GM04503 (cell line): ENCODE measurements around the gene PCDH15.

Experiments
- DNase-seq: peaks from one replicate; pipeline ENCODE4 v3.0.0-alpha.2; 2012; ENCODE audit warnings: low read depth

Gene PCDH15

DNA sequence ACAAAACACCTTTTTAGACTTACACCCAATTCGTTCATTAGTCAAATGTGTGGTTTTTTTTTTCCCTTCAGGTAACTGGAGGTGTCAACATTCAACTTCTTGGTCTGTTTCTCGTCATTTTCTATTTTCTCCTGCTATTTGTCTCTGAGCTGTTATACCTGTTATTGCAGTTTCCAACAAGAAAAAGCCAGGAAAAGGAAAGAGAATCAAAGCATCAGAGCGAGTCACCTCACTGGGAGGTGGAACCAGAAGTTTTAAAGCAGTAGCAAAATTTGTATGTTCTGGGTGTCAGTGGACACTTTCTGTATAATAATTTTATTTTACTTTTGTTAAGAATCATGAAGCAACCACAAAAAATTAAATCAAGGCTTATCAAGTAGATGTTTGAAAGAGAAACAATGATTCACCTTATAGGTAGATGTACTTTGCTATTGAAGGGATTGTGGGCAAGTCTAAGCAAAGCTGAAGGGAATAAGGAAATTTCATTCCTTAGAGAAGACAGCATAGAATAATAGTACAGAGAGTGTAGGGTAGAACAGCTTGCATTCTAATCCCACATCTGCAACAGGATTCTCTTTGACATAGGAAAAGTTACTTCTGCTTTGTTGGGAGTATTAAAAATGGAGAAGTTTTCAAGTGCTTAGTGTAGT lies 675.8 kb downstream of the PCDH15 start:
- DNase-seq, result no peak

DNA sequence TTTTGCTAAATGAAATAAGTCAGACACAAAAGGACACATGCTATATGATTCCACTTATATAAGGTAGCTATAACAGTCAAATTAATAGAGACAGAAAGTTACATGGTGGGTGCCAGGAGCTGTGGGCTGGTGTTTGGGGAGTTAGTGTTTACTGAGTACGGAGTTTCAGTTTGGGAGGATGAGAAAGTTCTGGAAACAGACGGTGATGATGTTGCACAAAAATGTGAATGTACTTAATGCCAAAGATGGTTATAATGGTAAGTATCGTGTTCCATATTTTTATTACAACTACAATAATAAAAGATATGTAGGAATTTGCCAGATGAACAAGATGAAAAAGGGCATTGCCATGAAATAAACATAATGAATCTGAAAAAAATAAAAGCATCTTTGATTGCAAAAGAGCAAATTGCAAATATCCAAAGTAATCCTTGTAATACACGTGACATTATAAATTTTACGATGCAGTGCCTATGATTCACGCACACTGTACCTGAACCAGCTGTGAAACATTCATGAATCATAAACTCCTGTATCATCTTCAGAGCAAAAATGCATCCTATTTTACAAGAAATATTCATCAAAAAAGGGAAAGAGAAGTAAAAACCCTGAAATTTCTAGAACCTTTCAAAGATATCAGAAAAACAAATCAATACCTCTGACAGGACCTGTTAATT lies 676.7 kb downstream of the PCDH15 start:
- no peak for DNase-seq

DNA sequence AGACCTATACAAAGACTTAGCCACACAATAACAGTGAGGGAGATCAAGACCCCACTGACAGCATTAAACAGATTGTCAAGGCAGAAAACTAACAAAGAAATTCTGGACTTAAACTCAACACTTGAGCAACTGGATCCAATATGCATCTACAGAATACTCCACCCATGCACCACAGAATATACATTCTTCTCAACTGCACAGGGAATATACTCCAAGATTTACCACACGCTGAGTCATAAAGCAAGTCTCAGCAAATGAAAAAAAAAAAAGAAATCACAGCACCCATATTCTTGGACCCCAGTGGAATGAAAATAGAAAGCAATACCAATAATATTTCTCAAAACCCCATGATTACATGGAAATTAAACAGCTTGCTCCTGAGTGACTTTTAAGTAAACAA lies 680.2 kb downstream of the PCDH15 start:
- DNase-seq, result no peak

DNA sequence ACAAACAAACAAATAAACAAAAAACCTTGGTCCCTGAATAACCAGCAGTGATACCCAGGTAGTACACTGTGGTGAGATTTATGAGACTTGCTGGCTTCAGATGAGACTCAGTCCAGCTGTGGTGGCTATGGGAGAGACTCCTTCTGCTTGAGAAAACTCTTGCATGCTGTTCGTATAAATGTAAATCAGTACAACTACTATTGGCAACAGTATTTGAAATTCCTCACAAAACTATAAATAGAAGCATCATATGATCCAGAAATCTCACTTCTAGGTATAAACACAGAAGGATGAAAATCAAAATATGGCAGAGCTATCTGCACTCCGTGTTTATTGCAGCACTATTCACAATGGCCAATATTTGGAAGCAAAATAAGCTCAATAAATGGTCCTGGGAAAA lies 692.1 kb downstream of the PCDH15 start:
- DNase-seq, result no peak

DNA sequence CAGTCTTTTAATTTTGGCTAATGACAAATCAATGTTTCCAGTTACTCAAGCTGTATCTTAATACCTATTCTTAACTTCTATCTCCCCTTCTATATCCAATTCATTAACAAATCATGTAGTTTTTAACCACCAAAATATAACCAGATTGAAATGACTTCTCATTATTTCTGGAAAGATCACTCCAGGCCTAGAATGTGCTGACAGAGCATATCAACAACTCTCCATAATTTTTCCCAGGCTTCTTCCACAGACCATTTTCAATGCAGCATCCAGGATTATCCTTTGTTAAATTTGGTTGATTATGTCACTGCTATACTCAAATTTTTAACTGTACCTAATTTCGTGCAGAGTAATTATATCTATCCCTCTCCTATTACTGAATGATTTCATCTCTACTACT lies 704.1 kb downstream of the PCDH15 start:
- DNase-seq, result no peak

DNA sequence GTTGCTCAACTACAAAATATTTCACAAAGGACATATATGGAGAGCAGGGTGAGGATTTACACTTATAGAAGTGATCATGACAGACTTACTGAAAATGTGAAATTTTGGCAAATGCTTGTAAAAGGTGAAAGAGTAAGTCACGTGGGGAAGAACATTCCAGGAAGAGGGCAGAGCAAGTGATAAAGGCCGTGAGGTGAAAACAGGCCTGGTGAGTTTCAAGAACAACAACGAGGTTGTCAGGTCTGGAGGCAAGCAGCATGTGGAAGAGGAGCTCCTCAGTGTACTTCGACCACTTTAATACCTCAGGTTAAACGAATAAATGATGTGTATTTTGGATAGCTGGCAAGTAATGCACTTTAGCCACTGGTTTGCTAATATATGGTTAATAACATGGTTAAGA lies 706.7 kb downstream of the PCDH15 start:
- DNase-seq, result no peak

DNA sequence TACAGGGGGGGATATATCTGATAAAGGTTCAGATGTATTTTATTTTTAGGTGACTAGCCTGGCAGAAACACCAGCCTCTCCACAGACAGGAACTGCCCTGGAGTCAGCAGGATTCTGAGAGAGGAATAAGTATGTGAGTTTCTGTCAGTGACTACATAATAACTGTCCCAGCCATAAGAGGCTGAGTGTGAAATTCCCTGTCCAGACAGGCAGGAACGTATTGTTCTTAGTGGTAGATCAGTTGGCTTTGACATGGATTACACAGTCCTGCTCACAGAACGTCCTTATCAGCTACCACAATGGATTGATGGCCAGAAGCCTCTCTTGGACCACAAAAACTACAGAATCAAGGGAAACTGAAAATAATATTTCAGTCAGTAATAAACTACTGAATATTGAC lies 709.8 kb downstream of the PCDH15 start:
- DNase-seq, result no peak

DNA sequence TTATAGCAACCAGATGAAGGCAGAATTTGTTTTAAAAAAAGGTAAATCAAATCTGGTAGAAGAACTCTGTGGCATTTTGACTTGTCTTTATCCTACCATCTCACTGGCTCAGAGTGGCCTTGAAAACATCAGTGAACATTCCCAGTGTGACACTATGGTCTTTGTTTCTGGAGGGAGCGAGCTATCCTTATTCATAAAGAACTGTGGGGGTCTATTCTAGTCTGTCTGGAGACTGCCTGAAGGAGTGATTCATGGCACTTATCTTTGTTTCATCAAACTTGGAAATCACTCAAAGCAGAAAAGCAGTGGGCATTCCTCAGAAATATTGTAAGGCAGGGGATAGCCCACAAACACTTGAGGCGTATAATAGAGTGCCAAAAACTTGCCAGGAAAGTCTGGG lies 719.1 kb downstream of the PCDH15 start:
- no peak for DNase-seq

DNA sequence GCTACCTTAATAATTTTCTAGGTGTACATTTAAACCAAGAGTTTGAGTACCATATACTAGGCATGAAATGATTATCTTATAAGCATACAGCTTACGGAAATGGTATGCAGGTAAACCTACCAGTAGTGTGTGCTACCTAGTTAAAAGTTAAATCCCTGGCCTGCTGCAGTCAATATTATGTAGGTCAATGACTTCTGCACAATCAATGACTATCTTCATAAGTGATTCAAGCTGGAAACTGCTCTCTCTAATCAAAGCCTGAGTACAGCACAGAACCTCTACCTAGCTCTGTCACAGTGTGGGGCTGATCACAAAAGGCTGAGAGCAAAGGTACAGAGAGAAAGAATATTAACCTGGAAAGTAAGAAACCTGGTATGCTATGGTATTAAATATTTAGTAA lies 733.7 kb downstream of the PCDH15 start:
- DNase-seq, result no peak

DNA sequence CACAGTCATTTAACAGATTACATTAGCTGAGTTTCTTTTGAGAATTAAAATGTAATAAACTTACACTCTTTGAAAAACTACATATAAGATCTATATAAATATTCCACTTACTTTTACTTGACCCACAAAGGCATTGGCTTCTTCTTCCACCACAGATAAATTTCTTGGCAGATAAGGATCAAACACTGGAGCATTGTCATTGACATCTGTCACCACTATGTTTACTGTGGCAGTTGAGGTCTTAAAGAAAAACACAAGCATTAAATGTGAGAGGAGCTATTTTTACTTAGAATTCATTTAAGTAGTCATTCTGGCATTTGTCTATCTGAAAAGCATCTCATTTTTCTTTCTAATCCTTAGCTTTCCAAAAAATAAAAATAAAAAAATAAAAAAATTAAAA lies 734.4 kb downstream of the PCDH15 start:
- DNase-seq, result no peak

DNA sequence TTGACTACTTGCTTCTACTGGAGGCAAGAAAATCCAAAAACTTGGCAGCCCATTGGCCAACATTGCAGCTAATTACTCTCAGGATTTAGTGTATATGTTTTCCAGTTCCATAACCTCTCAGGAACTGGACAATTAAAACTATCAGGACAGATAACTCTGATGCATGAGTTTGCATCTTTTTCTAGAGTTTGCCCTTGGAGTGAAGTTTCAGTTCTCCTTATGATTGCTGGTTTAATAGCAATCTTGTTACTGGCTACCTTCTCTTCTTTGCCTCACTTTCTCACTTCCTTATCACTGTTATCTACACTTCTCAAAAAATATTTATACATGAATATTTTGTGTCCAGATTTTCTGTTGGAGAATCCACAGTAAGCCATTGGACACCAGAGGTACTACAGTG lies 735.9 kb downstream of the PCDH15 start:
- DNase-seq, result no peak

DNA sequence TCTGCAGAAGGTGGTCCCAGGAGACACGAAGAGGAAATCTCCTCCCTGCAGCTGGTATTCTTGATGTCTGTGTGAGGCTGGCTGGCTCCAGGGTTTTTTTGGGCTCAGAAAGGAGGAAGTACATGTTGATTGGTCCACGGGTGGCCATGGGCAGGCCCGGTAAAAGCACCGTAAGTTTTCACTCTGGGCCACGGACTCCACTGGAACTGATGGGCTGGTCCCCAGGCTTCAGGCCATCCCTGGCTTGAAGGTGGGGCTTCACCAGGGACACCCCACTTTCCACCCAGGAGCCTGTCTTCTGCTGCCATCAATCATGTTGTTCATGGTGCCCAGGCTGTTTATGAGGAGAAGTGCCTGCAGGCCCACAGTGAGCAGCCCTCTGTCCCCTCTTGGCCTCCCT lies 736.8 kb downstream of the PCDH15 start:
- DNase-seq, result no peak

DNA sequence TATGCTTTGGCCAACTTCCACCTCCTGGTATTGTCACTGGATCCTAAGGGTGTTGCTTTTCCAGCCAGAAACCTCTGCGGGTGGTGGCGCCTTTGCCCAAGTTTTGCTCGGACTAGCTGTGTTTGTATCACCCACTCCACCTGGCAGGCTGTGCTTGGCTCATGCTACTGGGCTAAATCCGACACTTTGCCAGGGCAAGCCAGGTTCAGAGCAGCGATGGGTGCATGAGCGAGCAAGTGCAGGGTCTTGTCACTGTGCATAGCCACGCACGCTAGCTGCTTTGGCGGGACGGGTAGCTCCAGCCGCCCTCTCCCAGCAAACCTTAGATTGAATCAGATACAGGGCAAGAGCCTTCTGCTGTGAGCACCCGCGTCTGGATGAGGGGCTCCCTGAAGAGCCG lies 737.5 kb downstream of the PCDH15 start:
- DNase-seq, result no peak

DNA sequence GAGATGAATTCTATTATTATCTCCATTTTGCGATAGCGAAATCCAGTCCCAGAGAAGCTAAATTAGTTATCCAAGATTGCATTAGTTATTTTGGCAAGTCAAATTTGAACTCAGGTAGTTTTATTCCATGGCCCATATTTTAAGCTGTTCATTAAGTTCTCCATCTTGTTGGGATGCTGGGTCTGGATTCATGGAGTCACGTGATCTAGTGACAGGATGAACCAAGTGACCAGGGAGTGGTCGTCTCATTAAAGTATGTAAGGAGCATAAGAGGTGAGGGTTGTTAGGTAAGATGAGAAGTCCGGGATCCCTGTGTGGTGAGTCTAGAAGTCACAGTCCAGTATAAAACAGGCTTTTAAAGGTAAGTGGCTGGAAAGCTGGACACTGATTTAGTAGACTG lies 740.5 kb downstream of the PCDH15 start:
- no peak for DNase-seq

DNA sequence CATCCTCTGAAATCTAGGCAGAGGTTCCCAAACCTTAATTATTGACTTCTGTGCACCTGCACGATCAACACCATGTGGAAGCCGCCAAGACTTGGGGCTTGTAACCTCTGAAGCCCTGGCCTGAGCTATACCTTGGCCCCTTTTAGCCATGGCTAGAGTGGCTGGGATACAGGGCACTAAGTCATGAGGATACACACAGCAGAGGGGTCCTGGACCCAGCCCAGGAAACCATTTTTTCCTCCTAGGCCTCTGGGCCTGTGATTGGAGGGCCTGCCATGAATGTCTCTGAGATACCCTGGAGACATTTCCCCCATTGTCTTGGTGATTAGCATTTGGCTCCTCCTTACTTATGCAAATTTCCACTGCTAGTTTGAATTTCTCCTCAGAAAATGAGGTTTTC lies 743.7 kb downstream of the PCDH15 start:
- DNase-seq, result no peak

DNA sequence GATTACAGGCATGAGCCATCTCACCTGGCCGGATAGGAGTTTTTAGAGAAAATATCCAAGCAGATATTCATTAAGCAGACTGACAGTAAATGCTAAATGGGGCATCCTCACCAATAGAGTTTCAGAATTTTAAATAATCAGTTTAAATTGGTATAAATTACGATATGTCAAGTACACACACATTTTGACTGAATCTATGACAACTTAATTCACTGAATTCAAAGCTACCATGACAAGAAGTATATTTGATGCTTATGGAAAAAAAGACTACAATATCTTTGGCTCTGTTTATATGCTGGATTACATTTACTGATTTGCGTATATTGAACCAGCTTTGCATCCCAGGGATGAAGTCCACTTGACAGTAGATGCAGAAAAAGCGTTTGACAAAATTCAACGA lies 774.7 kb downstream of the PCDH15 start:
- DNase-seq, result no peak

DNA sequence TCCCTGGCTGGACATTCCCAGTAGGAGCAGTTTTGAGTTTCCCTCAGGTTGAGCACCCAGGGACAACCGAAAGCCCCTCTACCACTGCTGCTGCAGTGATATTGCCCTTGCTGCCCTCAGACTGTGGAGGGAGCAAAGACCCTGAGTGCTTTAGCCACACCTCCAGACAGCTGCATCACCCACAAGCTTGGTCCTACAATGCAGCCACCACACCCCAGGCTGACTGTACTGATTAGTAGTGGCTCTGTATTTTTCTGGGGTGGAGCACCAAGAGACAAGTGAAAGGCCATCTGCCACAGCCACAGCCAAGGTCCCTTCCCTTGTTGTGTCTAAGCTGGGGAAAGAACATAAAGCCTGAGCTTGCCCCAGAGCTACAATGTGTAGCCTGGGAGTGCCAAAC lies 789.9 kb downstream of the PCDH15 start:
- no peak for DNase-seq

DNA sequence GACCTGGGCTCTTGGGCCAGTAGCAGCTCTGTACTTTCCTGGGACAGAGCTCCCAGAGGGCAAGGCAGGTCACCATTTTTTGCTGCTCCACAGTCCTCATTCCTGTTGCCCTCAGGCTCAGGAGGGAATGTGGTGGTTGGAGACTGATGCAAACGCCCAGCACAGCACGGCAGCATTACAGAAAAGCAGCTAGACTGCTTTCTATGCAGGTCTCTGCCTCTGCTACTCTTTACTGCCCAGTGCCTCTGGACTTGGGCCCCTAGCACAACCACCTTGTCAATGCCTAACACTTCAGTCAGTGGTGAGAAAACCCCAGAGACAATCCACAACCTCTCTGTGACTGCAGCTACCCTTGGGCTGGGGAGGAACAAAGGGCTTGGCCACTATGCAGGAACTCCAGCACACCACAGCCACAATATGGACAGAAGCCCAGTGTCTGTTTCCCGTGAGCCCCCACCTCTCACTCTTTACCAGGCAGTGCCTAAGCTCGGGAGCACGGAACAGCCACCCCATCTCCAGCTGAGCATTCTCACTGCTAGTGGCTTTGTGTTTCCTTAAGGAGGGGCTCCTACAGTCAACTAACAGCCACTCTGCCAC lies 790.6 kb downstream of the PCDH15 start:
- no peak for DNase-seq

DNA sequence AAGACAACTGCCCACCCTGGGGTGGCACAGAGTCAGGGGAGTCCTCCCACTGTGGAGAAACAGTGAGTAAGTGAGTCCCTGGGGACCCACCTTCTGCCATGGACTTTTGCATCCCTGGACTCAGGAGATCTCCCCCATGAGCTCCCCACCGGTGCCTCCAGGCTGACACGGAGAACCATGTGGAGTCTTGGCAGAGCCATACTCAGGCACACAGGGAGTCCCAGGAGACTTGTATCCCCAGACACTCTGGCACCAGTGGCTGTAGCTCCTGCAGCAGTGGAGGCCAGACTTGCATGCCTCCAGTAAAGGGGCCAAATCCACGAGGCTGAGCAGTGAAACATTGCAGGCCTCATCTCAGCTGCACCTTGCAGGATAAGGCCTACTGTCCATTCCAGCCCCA lies 791.4 kb downstream of the PCDH15 start:
- no peak for DNase-seq

DNA sequence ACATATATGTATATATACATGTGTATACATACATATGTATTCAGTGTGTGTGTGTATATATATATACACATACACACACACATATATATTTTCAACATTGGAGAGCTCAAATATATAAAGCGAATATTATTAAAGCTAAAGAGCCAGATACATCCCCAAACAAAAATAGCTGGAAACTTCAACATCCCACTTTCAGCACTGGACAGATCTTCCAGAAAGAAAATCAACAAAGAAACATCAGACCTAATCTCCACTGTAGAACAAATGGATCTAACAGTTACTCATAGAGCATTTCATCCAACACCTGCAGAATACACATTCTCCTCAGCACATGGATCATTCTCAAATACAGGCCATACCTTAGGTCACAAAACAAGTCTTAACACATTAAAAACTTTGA lies 799.0 kb downstream of the PCDH15 start:
- DNase-seq, result no peak

DNA sequence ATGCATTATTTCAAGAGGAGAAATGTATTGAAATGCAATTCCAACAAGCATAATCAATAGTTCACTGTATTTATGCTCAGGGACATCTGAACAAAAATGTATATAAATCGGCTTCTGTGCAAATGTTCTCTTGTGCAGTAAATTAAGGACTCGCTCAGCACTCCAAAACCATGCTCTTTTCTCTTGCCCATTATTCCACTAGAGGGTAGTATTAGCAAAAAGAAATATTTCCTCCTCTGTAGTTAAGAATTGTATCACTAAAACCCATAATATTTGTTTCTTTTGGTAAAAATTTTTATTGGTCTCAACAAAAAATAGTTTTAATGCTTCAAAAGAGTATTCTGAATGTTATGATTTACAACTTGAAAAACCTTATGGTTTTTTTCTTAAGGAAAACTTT lies 803.1 kb downstream of the PCDH15 start:
- no peak for DNase-seq

DNA sequence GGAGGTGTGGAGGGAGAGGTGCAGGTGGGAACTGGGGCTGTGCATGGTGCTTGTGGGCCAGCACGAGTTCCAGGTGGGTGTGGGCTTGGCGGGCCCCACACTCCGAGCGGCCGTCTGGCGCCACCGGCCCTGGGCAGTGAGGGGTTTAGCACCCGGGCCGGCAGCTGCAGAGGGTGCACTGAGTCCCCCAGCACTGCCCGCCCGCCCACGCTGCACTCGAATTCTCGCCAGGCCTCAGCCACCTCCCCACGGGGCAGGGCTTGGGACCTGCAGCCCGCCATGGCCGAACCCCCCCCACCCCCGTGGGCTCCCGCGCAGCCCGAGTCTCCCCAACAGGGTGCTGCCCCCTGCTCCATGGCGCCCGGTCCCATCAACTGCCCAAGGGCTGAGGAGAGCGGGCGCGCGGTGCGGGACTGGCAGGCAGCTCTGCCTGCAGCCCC lies 810.2 kb downstream of the PCDH15 start:
- DNase-seq, result no peak

DNA sequence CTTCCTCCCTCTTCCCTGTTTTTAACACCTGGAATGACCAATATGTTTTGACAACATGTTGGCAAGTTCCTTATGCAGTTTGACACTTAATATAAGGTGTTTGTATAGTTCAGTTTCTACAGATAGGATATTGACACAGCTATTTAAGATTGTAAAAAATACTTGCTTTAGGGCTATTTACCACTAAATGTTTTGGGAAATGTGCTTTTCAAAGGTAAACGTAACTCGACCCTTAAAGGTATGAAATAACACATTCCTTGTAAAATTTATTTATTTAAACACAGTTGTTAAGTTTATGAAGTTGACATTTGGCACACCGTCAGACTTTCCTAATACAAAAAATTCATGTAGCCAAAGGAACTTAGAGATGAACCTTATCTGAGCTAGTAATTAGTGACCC lies 817.6 kb downstream of the PCDH15 start:
- no peak for DNase-seq

DNA sequence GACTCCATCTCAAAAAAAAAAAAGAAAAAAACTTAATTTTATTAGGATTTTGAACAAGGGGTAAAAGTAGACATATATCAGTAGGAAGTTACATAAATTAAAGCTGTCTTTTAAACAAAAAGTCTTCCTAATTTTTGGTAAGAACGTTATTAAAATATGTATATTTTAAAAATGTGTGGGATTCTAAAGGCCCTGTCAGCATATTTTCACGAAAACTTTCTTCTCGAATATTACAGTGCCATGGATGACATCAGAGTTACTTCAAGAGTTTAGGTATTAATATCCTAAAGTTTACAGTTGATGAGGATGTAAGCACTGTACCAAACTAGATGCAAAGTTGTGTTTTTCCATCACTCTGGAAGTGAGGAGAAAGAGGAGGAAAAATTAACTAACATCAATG lies 820.8 kb downstream of the PCDH15 start:
- no peak for DNase-seq
